Karpas-422 (cell line): ENCODE measurements around the gene TP53I11. TPM values are rescaled to one million over a fixed set of nuclear protein-coding genes. Genes with fewer than 3 reads are reported as not detected.

Experiments used
- DNase-seq: peaks from one replicate; pipeline ENCODE4 v3.0.0-alpha.2; 2015
- H2AFZ ChIP-seq: fragments of 200-600 bp; sonication (generic); 2 replicates; pipeline ENCODE4 v1.6.1; 2014; ENCODE audit warnings: antibody characterized with exemption, low read length, mixed read lengths
- H3K27ac ChIP-seq: fragments of 200-600 bp; sonication (generic); 2 replicates; pipeline ENCODE4 v1.5.1; 2014; ENCODE audit warnings: mild to moderate bottlenecking, low read length, moderate library complexity
- H3K27me3 ChIP-seq: fragments of 200-600 bp; sonication (generic); 2 replicates; pipeline ENCODE4 v1.6.1; 2014; ENCODE audit warnings: low read length, mixed read lengths
- H3K36me3 ChIP-seq: fragments of 200-600 bp; sonication (generic); 2 replicates; pipeline ENCODE4 v1.6.1; 2014; ENCODE audit warnings: low read length, mixed read lengths; ENCODE audit not compliant: insufficient read depth
- H3K4me1 ChIP-seq: fragments of 200-600 bp; sonication (generic); 2 replicates; pipeline ENCODE4 v1.6.1; 2014; ENCODE audit warnings: mild to moderate bottlenecking, low read length, mixed read lengths
- H3K4me2 ChIP-seq: fragments of 200-600 bp; sonication (generic); 2 replicates; pipeline ENCODE4 v1.6.1; 2014; ENCODE audit warnings: low read length, low read depth, mild to moderate bottlenecking; ENCODE audit not compliant: poor library complexity, severe bottlenecking
- H3K4me3 ChIP-seq: fragments of 200-600 bp; sonication (generic); 2 replicates; pipeline ENCODE4 v1.5.1; 2014; ENCODE audit warnings: mild to moderate bottlenecking, antibody characterized with exemption, low read length, mixed read lengths
- H3K79me2 ChIP-seq: fragments of 200-600 bp; sonication (generic); 2 replicates; pipeline ENCODE4 v1.6.1; 2014; ENCODE audit warnings: mild to moderate bottlenecking, low read length, mixed read lengths
- H3K9ac ChIP-seq: fragments of 200-600 bp; sonication (generic); 2 replicates; pipeline ENCODE4 v1.6.0; 2014; ENCODE audit warnings: low read length
- H3K9me2 ChIP-seq: fragments of 200-600 bp; sonication (generic), shearing (Covaris generic); replicated peaks from 2 replicates; pipeline ENCODE4 v1.6.0; 2014; ENCODE audit warnings: mild to moderate bottlenecking, low read length, moderate library complexity; ENCODE audit not compliant: insufficient read depth
- H3K9me3 ChIP-seq: fragments of 300-700, 200-600 bp; sonication (generic); 2 replicates; pipeline ENCODE4 v1.6.1; 2014; ENCODE audit warnings: low read length, mixed read lengths
- H4K20me1 ChIP-seq: fragments of 200-600 bp; sonication (generic); 2 replicates; pipeline ENCODE4 v1.6.1; 2014; ENCODE audit warnings: mild to moderate bottlenecking, antibody characterized with exemption, low read length, low read depth; ENCODE audit not compliant: insufficient read depth
- total RNA-seq: library from RNA; depleted of rRNA; stranded (reverse); fragments of >200 nt; shearing (Covaris generic); gene quantifications from 2 replicates; pipeline ENCODE4 v1.2.3, GENCODE V29; 2014; ENCODE audit warnings: low replicate concordance

The TP53I11 gene
- total RNA-seq, 1 experiment from 2014 or later, result 0.34 TPM

- H3K4me3 ChIP-seq, result no peak overlapping the region
- no peaks in the 10 kb centered on the region for H3K36me3 ChIP-seq
- H3K27me3 ChIP-seq, result no peaks in the 10 kb centered on the region
- no peaks in the 10 kb centered on the region for H3K4me1 ChIP-seq
- DNase-seq, result no peak
- no peak overlapping the region for H3K27ac ChIP-seq
- H3K9me2 ChIP-seq, result no peaks in the 10 kb centered on the region
- H3K9me3 ChIP-seq, result no peaks in the 10 kb centered on the region
- 0 out of 2 replicates have a peak, but pooled peaks cover 4% of the 10 kb centered on the region for H4K20me1 ChIP-seq
- no peaks in the 10 kb centered on the region for H3K79me2 ChIP-seq
- H3K9ac ChIP-seq, result no peak overlapping the region
- no peak overlapping the region for H2AFZ ChIP-seq
- H3K4me2 ChIP-seq, result no peak overlapping the region
These were observed 24.6 kb downstream of the TP53I11 start for GRCh38 chr11:44926036-44926435.

GRCh38 chr11:44923806-44924205 is 26.9 kb downstream of the TP53I11 start:
- no peak overlapping the region for H3K27ac ChIP-seq
- H3K36me3 ChIP-seq, result no peaks in the 10 kb centered on the region

GRCh38 chr11:44923115-44923514 is 27.6 kb downstream of the TP53I11 start:
- no peaks in the 10 kb centered on the region for H3K27me3 ChIP-seq
- H2AFZ ChIP-seq, result no peak overlapping the region
- H3K9ac ChIP-seq, result no peak overlapping the region
- H3K9me3 ChIP-seq, result no peaks in the 10 kb centered on the region
- H3K27ac ChIP-seq, result no peak overlapping the region
- no peak for DNase-seq
- 0 out of 2 replicates have a peak, but pooled peaks cover 4% of the 10 kb centered on the region for H4K20me1 ChIP-seq
- H3K4me1 ChIP-seq, result no peaks in the 10 kb centered on the region
- H3K36me3 ChIP-seq, result no peaks in the 10 kb centered on the region
- no peaks in the 10 kb centered on the region for H3K9me2 ChIP-seq
- H3K4me3 ChIP-seq, result no peak overlapping the region
- H3K79me2 ChIP-seq, result no peaks in the 10 kb centered on the region
- H3K4me2 ChIP-seq, result no peak overlapping the region

More at GRCh38 chr11:44923806-44924205, 26.9 kb downstream of the TP53I11 start:
- no peaks in the 10 kb centered on the region for H3K27me3 ChIP-seq
- DNase-seq, result no peak
- H4K20me1 ChIP-seq, result 0 out of 2 replicates have a peak, but pooled peaks cover 4% of the 10 kb centered on the region
- no peaks in the 10 kb centered on the region for H3K79me2 ChIP-seq
- H3K9me2 ChIP-seq, result no peaks in the 10 kb centered on the region
- no peaks in the 10 kb centered on the region for H3K9me3 ChIP-seq
- H3K4me2 ChIP-seq, result no peak overlapping the region
- no peak overlapping the region for H3K9ac ChIP-seq
- H3K4me3 ChIP-seq, result no peak overlapping the region
- H2AFZ ChIP-seq, result no peak overlapping the region
- H3K4me1 ChIP-seq, result no peaks in the 10 kb centered on the region

GRCh38 chr11:44920451-44920850 is 30.2 kb downstream of the TP53I11 start:
- Histone ChIP-seq H3K4me2 (no peak overlapping the region), H3K79me2 (no peaks in the 10 kb centered on the region), H3K9me2 (no peaks in the 10 kb centered on the region), H2AFZ (no peak overlapping the region), H3K9ac (no peak overlapping the region), H3K27me3 (no peaks in the 10 kb centered on the region), H3K36me3 (no peaks in the 10 kb centered on the region), H3K4me1 (peaks cover 9% of the 10 kb centered on the region), H3K4me3 (no peak overlapping the region), H3K27ac (no peak overlapping the region), H4K20me1 (no peaks in the 10 kb centered on the region), H3K9me3 (no peaks in the 10 kb centered on the region)
- DNase-seq, result no peak

- DNase-seq, result no peak
- H3K9me2 ChIP-seq, result no peaks in the 10 kb centered on the region
- H4K20me1 ChIP-seq, result no peaks in the 10 kb centered on the region
- H3K4me1 ChIP-seq, result peaks cover 18% of the 10 kb centered on the region
- H3K79me2 ChIP-seq, result no peaks in the 10 kb centered on the region
- no peak overlapping the region for H3K27ac ChIP-seq
- no peak overlapping the region for H3K4me2 ChIP-seq
- no peaks in the 10 kb centered on the region for H3K36me3 ChIP-seq
- H3K9me3 ChIP-seq, result no peaks in the 10 kb centered on the region
- no peak overlapping the region for H2AFZ ChIP-seq
- H3K27me3 ChIP-seq, result no peaks in the 10 kb centered on the region
- H3K9ac ChIP-seq, result no peak overlapping the region
- no peak overlapping the region for H3K4me3 ChIP-seq
These were observed 32.9 kb downstream of the TP53I11 start for GRCh38 chr11:44917741-44918140.

GRCh38 chr11:44916801-44917385 is 33.8 kb downstream of the TP53I11 start:
- no peak overlapping the region for H3K27ac ChIP-seq
- peaks cover 18% of the 10 kb centered on the region for H3K4me1 ChIP-seq
- no peaks in the 10 kb centered on the region for H3K27me3 ChIP-seq
- no peaks in the 10 kb centered on the region for H3K9me2 ChIP-seq
- DNase-seq, result no peak
- no peaks in the 10 kb centered on the region for H4K20me1 ChIP-seq
- H3K4me2 ChIP-seq, result no peak overlapping the region
- no peaks in the 10 kb centered on the region for H3K36me3 ChIP-seq
- no peaks in the 10 kb centered on the region for H3K9me3 ChIP-seq
- no peak overlapping the region for H3K4me3 ChIP-seq
- H3K79me2 ChIP-seq, result no peaks in the 10 kb centered on the region
- no peak overlapping the region for H3K9ac ChIP-seq
- H2AFZ ChIP-seq, result no peak overlapping the region

GRCh38 chr11:44916331-44916730 is 34.4 kb downstream of the TP53I11 start:
- no peaks in the 10 kb centered on the region for H4K20me1 ChIP-seq
- H3K4me3 ChIP-seq, result no peak overlapping the region
- H3K9me3 ChIP-seq, result no peaks in the 10 kb centered on the region
- H3K9me2 ChIP-seq, result no peaks in the 10 kb centered on the region
- no peak overlapping the region for H3K27ac ChIP-seq
- no peak overlapping the region for H2AFZ ChIP-seq
- no peak for DNase-seq
- H3K79me2 ChIP-seq, result no peaks in the 10 kb centered on the region
- H3K36me3 ChIP-seq, result no peaks in the 10 kb centered on the region
- H3K4me1 ChIP-seq, result peaks cover 22% of the 10 kb centered on the region
- H3K4me2 ChIP-seq, result peak overlapping the region; percentile 44
- no peak overlapping the region for H3K9ac ChIP-seq
- H3K27me3 ChIP-seq, result no peaks in the 10 kb centered on the region

GRCh38 chr11:44915621-44916020 is 35.1 kb downstream of the TP53I11 start:
- Histone ChIP-seq H3K9me3 (no peaks in the 10 kb centered on the region), H3K36me3 (no peaks in the 10 kb centered on the region), H3K4me2 (peak overlapping the region; percentile 44), H3K9me2 (no peaks in the 10 kb centered on the region), H3K79me2 (no peaks in the 10 kb centered on the region), H3K27me3 (no peaks in the 10 kb centered on the region), H4K20me1 (no peaks in the 10 kb centered on the region), H3K27ac (no peak overlapping the region), H3K4me3 (no peak overlapping the region; the same call in 1 of the 2 replicates), H3K9ac (peak overlapping the region; percentile 19; the same call in 1 of the 2 replicates), H2AFZ (no peak overlapping the region), H3K4me1 (peaks cover 26% of the 10 kb centered on the region)
- peak; percentile 82 for DNase-seq
